Smooth muscle cell (in vitro differentiated cells): ENCODE data around the gene NDRG3. TPM values are rescaled to one million over a fixed set of nuclear protein-coding genes. Genes with fewer than 3 reads are reported as not detected.
"Not testable (repeated sequence)": the region's sequence is repeated elsewhere in the genome, so short reads cannot be mapped to it uniquely, and the experiment has no call there.

Experiments used
- DNase-seq: peaks from one replicate; lab custom pipeline; 2025; ENCODE audit not compliant: unreplicated experiment; lab: John Stamatoyannopoulos, UW
- H2AFZ ChIP-seq: fragments of 200-600 bp; sonication (generic); 2 replicates; pipeline ENCODE4 v1.6.0; 2016; ENCODE audit warnings: antibody characterized with exemption, low read depth, mild to moderate bottlenecking
- H3F3A ChIP-seq: fragments of 200-600 bp; sonication (generic); 2 replicates; pipeline ENCODE4 v1.6.0; 2017; ENCODE audit warnings: antibody characterized with exemption, low read depth
- H3K27ac ChIP-seq: fragments of 200-600 bp; sonication (generic); 2 replicates; pipeline ENCODE4 v1.5.1; 2016; ENCODE audit warnings: low read depth, mild to moderate bottlenecking
- H3K27me3 ChIP-seq: fragments of 200-600 bp; sonication (generic); 2 replicates; pipeline ENCODE4 v1.6.1; 2016; ENCODE audit warnings: low read depth, mild to moderate bottlenecking
- H3K36me3 ChIP-seq: fragments of 200-600 bp; sonication (generic); 2 replicates; pipeline ENCODE4 v1.5.1; 2016; ENCODE audit warnings: low read depth
- H3K4me1 ChIP-seq: fragments of 200-600 bp; sonication (generic); 2 replicates; pipeline ENCODE4 v1.5.1; 2016; ENCODE audit warnings: low read depth
- H3K4me2 ChIP-seq: fragments of 200-600 bp; sonication (generic); 2 replicates; pipeline ENCODE4 v1.6.0; 2016; ENCODE audit warnings: mild to moderate bottlenecking
- H3K4me3 ChIP-seq: fragments of 200-600 bp; sonication (generic); 2 replicates; pipeline ENCODE4 v1.5.1; 2016; ENCODE audit warnings: mild to moderate bottlenecking
- H3K79me2 ChIP-seq: fragments of 200-600 bp; sonication (generic); 2 replicates; pipeline ENCODE4 v1.6.0; 2016; ENCODE audit warnings: low read depth, mild to moderate bottlenecking
- H3K9ac ChIP-seq: fragments of 200-600 bp; sonication (generic); 2 replicates; pipeline ENCODE4 v1.6.0; 2016; ENCODE audit warnings: low read depth
- H3K9me3 ChIP-seq: fragments of 200-600 bp; sonication (generic); replicated peaks from 2 replicates; pipeline ENCODE4 v1.5.1; 2016; ENCODE audit warnings: low read depth
- H4K20me1 ChIP-seq: fragments of 200-600 bp; sonication (generic); 2 replicates; pipeline ENCODE4 v1.6.0; 2016; ENCODE audit warnings: low read depth
- CTCF ChIP-seq: fragments of 200-600 bp; sonication (generic); IDR thresholded peaks from 2 replicates; pipeline ENCODE4 v1.5.1; 2017; ENCODE audit warnings: borderline replicate concordance, mild to moderate bottlenecking, antibody characterized with exemption; ENCODE audit not compliant: insufficient read depth, poor library complexity, severe bottlenecking
- WGBS: methylation state at CpG from one replicate; pipeline ENCODE4 v1.1.7; 2016; ENCODE audit warnings: low lambda C conversion rate; 5-methylcytosine and 5-hydroxymethylcytosine counted together
- polyA plus RNA-seq: library from polyadenylated mRNA; unstranded; fragments of >200 nt; fragmentation: Nextera tagmentation; extraction: Ambion mirVana; gene quantifications from 2 replicates; pipeline ENCODE4 v1.2.1, GENCODE V29; 2016
- total RNA-seq: library from RNA; depleted of rRNA; stranded (reverse); fragments of >200 nt; gene quantifications from 2 replicates; pipeline ENCODE4 v1.2.3, GENCODE V29; 2014

NDRG3 gene
- total and polyA plus RNA-seq, 2 experiments from 2014 or later = 13.4 to 14.6 TPM

DNA sequence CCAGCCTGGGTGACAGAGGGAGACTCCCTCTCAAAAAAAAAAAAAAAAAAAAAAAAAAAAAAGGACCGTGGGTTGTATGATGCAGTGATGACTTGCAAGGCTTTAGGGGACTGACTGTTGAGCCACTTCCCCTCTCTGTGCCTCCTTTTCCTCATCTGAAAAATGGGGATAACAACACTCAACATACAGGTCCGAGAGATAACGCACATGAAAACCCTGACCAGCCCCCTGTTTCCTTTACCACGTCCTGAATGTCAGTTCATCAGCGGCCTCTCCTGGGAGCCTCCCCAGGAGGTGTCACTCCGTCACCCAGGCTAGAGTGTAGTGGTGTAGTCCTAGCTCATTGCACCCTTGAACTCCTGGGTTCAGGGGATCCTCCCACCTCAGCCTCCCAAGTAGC is 103.8 kb downstream of the NDRG3 start:
- Histone ChIP-seq H3K9me3 (no peaks in the 10 kb centered on the region), H3K36me3 (no peaks in the 10 kb centered on the region), H3K27ac (no peak overlapping the region), H3K4me3 (no peak overlapping the region), H3K4me2 (no peak overlapping the region), H4K20me1 (no peaks in the 10 kb centered on the region), H3K27me3 (no peaks in the 10 kb centered on the region), H3K79me2 (no peaks in the 10 kb centered on the region), H3K9ac (no peak overlapping the region), H3K4me1 (peaks cover 11% of the 10 kb centered on the region), H3F3A (no peaks in the 10 kb centered on the region), H2AFZ (no peak overlapping the region)
- DNase-seq = no peak
- no peak for TF ChIP-seq CTCF
- 94% methylated on average over 6 of the region's 6 CpGs for WGBS

GRCh38 chr20:36641506-36641843 is 104.4 kb downstream of the NDRG3 start:
- no peaks in the 10 kb centered on the region for H3K9me3 ChIP-seq
- H3K4me3 ChIP-seq = no peak overlapping the region
- no peaks in the 10 kb centered on the region for H3K79me2 ChIP-seq
- no peak overlapping the region for H3K9ac ChIP-seq
- no peak for TF ChIP-seq CTCF
- no peak overlapping the region for H3K4me2 ChIP-seq
- H3K4me1 ChIP-seq = peaks cover 5% of the 10 kb centered on the region
- H2AFZ ChIP-seq = no peak overlapping the region
- no peak overlapping the region for H3K27ac ChIP-seq
- H3K36me3 ChIP-seq = no peaks in the 10 kb centered on the region
- 90% methylated on average over 3 of the region's 3 CpGs for WGBS
- no peak for DNase-seq
- H3K27me3 ChIP-seq = no peaks in the 10 kb centered on the region
- no peaks in the 10 kb centered on the region for H4K20me1 ChIP-seq
- H3F3A ChIP-seq = no peaks in the 10 kb centered on the region

DNA sequence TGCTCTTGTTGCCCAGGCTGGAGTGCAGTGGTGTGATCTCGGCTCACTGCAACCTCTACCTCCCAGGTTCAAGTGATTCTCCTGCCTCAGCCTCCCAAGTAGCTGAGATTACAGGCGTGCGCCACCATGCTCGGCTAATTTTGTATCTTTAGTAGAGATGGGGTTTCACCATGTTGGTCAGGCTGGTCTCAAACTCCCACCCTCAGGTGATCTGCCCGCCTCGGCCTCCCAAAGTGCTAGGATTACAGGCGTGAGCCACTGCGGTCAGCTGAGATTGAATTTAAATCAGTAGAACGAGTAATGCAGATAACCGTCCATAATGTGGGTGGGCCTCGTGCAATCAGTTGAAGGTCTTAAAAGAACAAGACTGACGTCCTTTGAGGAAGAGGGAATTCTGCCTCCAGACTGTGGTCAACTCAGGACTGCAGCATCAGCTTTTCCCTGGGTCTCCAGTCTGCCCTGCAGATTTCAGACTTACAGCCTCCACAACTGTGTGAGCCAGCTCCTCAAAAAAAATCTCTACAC is 107.0 kb downstream of the NDRG3 start:
- 97% methylated on average over 12 of the region's 12 CpGs for WGBS
- not testable (repeated sequence) for H3K79me2 ChIP-seq

DNA sequence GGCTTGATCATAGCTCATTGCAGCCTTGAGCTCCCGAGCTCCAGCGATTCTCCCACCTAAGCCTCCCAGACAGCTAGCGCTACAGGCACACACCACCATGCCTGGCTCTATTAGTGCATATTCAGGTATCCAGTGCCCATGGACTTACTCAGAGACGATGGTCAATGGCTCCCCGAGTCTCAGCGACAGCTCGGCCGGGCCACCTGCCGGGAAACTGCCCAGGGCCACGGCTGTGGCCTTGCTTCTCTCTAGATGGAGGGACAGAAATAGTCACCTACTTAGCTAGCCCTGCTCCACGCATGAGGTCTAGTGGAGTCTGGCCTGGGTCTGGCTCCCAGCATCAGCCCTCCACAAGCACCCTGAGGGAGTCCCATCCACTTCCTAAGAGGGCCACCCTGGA is 111.5 kb downstream of the NDRG3 start:
- Histone ChIP-seq H3K79me2 (no peaks in the 10 kb centered on the region), H4K20me1 (no peaks in the 10 kb centered on the region), H3F3A (no peaks in the 10 kb centered on the region), H3K9ac (no peak overlapping the region), H3K27ac (no peak overlapping the region), H3K9me3 (no peaks in the 10 kb centered on the region), H2AFZ (no peak overlapping the region), H3K4me2 (no peak overlapping the region), H3K4me3 (no peak overlapping the region), H3K4me1 (peaks cover 4% of the 10 kb centered on the region), H3K36me3 (no peaks in the 10 kb centered on the region), H3K27me3 (no peaks in the 10 kb centered on the region)
- TF ChIP-seq CTCF = no peak
- DNase-seq = no peak
- WGBS = 94% methylated on average over 11 of the region's 11 CpGs

More for the DNA sequence above, 107.0 kb downstream of the NDRG3 start:
- H3F3A ChIP-seq, H3K4me2 ChIP-seq, H2AFZ ChIP-seq, DNase-seq, H3K4me3 ChIP-seq, H3K9ac ChIP-seq, H3K4me1 ChIP-seq, H3K9me3 ChIP-seq, H3K27ac ChIP-seq, H4K20me1 ChIP-seq, H3K27me3 ChIP-seq, H3K36me3 ChIP-seq: not testable (repeated sequence)
